SK-N-MC (cell line): ENCODE data around the gene GLI1.
A peak's percentile ranks its signal among the peaks of the same experiment; 100 is the strongest.
"Not testable (repeated sequence)": the region's sequence is repeated elsewhere in the genome, so short reads cannot be mapped to it uniquely, and the experiment has no call there.

Experiments used
- DNase-seq: peaks from one replicate; pipeline ENCODE4 v3.0.0-alpha.2; 2011; ENCODE audit warnings: low read depth, low spot score
- H3K27ac ChIP-seq: fragments of 200-600 bp; sonication (generic); 2 replicates; pipeline ENCODE4 v1.5.1; 2016; ENCODE audit warnings: mixed run types
- H3K36me3 ChIP-seq: fragments of 200-600 bp; sonication (generic); 2 replicates; pipeline ENCODE4 v1.6.1; 2017; ENCODE audit warnings: antibody characterized with exemption, low read length, mixed read lengths; ENCODE audit not compliant: insufficient read depth
- H3K4me3 ChIP-seq: fragments of 200-600 bp; sonication (generic); 2 replicates; pipeline ENCODE4 v1.5.1; 2016
- H3K9ac ChIP-seq: fragments of 200-600 bp; sonication (generic); 2 replicates; pipeline ENCODE4 v1.8.0; 2017; ENCODE audit warnings: mixed run types, mixed read lengths; ENCODE audit not compliant: insufficient read length
- H3K9me3 ChIP-seq: fragments of 200-600 bp; sonication (generic); 2 replicates; pipeline ENCODE4 v1.6.1; 2017; ENCODE audit warnings: low read depth, mild to moderate bottlenecking, antibody characterized with exemption, low read length, moderate library complexity, mixed read lengths
- EZH2 ChIP-seq: fragments of 200-600 bp; sonication (generic); IDR thresholded peaks from one replicate; pipeline ENCODE4 v1.6.1; 2017; ENCODE audit warnings: antibody characterized with exemption
- FOXP2 ChIP-seq: optimal IDR thresholded peaks from 2 replicates; pipeline ENCODE3; 2011; ENCODE audit warnings: mild to moderate bottlenecking, moderate library complexity; ENCODE audit not compliant: insufficient read depth; ENCODE audit errors: extremely low read length, control extremely low read depth
- POLR2AphosphoS5 ChIP-seq: IDR thresholded peaks from 2 replicates; pipeline ENCODE4 v1.6.1; 2012; ENCODE audit warnings: mild to moderate bottlenecking, low read depth, low read length, borderline replicate concordance

The GLI1 gene

DNA sequence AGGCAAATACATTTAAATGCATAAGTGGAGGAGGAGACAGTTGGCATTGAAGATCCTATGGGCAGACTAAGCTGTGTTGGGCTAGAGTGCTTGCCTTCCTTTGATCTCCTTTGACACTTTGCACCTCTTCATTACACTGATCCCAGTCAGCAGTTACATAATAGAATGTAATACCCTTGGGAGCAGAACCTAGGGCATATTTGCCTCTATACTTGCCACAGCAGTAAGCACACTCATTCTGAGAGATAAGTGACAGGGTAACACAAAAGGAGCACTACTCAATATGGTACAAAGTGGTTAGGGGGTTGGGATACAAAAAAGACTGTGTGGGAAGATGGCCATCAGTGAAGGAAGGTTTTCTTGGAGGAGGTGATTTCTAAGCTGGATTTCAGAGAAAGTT is 37.2 kb downstream of the GLI1 start:
- TF ChIP-seq FOXP2 (no peak), POLR2AphosphoS5 (peak; percentile 30; the same call in 1 of the 2 replicates)
- no peak overlapping the region for H3K27ac ChIP-seq
- H3K36me3 ChIP-seq = peaks cover 72% of the 10 kb centered on the region
- H3K9me3 ChIP-seq = no peaks in the 10 kb centered on the region
- H3K9ac ChIP-seq = no peak overlapping the region
- DNase-seq = no peak
- no peak overlapping the region for H3K4me3 ChIP-seq

- Histone ChIP-seq H3K4me3 (no peak overlapping the region), H3K9me3 (no peaks in the 10 kb centered on the region), H3K36me3 (peaks cover 73% of the 10 kb centered on the region), H3K27ac (no peak overlapping the region), H3K9ac (no peak overlapping the region)
- no peak for DNase-seq
- TF ChIP-seq EZH2 = no peak
- no peak for TF ChIP-seq FOXP2
- no peak for TF ChIP-seq POLR2AphosphoS5
These were observed 37.9 kb downstream of the GLI1 start for GRCh38 chr12:57497223-57498131.

DNA sequence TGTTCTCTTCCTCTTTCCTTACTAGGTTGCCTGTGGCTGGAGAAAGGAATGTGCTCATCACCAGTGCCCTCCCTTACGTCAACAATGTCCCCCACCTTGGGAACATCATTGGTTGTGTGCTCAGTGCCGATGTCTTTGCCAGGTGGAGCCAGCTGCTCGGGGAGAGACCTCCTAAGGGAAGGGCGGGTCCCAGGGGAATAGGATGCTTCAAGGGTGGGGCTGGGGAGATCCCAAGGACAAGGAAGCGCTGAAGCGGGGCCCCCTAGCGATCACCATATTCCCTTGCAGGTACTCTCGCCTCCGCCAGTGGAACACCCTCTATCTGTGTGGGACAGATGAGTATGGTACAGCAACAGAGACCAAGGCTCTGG is 38.5 kb downstream of the GLI1 start:
- Histone ChIP-seq H3K27ac (no peak overlapping the region), H3K9ac (no peak overlapping the region), H3K4me3 (no peak overlapping the region), H3K9me3 (no peaks in the 10 kb centered on the region), H3K36me3 (peaks cover 74% of the 10 kb centered on the region)
- TF ChIP-seq FOXP2 (no peak), POLR2AphosphoS5 (no peak), EZH2 (no peak)
- no peak for DNase-seq

DNA sequence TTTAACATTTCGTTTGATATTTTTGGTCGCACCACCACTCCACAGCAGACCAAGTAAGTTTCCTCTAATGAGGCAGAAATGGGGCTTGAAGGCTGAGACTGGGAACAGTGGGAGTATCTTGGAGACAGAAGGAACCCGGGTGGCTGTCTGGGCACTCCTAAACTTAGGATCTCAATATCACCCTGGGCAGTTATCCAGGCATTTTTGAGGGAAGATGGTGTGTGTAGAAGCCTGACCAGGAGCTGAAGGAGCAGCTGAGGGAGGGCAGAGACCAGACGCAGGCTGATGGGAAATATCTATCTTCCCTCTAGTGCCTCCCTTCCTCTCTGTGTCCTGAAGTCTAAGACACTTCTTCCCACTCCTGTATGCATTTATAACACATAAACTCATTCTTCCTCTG is 39.0 kb downstream of the GLI1 start:
- no peak for TF ChIP-seq POLR2AphosphoS5
- TF ChIP-seq EZH2 = no peak
- no peak for TF ChIP-seq FOXP2
- Histone ChIP-seq H3K4me3 (no peak overlapping the region), H3K36me3 (peaks cover 78% of the 10 kb centered on the region), H3K27ac (no peak overlapping the region), H3K9ac (no peak overlapping the region), H3K9me3 (no peaks in the 10 kb centered on the region)
- DNase-seq = no peak

- DNase-seq = no peak
- TF ChIP-seq EZH2 = no peak
- TF ChIP-seq FOXP2 = no peak
- TF ChIP-seq POLR2AphosphoS5 = no peak
- H3K9me3 ChIP-seq = no peaks in the 10 kb centered on the region
- H3K4me3 ChIP-seq = no peak overlapping the region
- H3K27ac ChIP-seq = no peak overlapping the region
- no peak overlapping the region for H3K9ac ChIP-seq
- H3K36me3 ChIP-seq = peaks cover 90% of the 10 kb centered on the region
These were observed 40.6 kb downstream of the GLI1 start for GRCh38 chr12:57500213-57500612.

- DNase-seq, H3K27ac ChIP-seq, H3K9ac ChIP-seq, H3K9me3 ChIP-seq, H3K4me3 ChIP-seq: not testable (repeated sequence)
- peaks cover 87% of the 10 kb centered on the region for H3K36me3 ChIP-seq
These were observed 42.9 kb downstream of the GLI1 start for GRCh38 chr12:57502311-57502969.

- not testable (repeated sequence) for H3K4me3 ChIP-seq, H3K9ac ChIP-seq, H3K27ac ChIP-seq, DNase-seq, H3K9me3 ChIP-seq
- H3K36me3 ChIP-seq = peaks cover 80% of the 10 kb centered on the region
These were observed 47.0 kb downstream of the GLI1 start for GRCh38 chr12:57506541-57506940.

GRCh38 chr12:57507796-57508195 is 48.2 kb downstream of the GLI1 start:
- not testable (repeated sequence) for H3K9ac ChIP-seq, H3K4me3 ChIP-seq, DNase-seq, H3K27ac ChIP-seq, H3K9me3 ChIP-seq
- H3K36me3 ChIP-seq = peaks cover 80% of the 10 kb centered on the region

DNA sequence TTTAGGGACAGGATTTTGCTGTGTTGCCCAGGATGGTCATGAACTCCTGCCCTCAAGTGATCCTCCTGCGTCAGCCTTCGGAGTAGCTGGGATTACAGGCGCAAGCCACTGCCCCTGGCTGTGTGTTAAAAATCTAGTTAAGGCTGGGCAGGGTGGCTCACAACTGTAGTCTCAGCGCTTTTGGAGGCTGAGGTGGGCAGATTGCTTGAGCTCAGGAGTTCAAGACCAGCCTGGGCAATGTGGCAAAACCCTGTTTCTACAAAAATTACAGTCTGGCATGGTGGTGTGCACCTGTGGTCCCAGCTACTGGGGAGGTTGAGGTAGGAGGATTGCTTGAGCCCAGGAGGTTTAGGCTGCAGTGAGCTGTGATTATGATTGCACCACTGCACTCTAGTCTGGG is 51.6 kb downstream of the GLI1 start:
- Histone ChIP-seq H3K9me3 (no peaks in the 10 kb centered on the region), H3K27ac (no peak overlapping the region), H3K36me3 (peaks cover 80% of the 10 kb centered on the region), H3K9ac (no peak overlapping the region), H3K4me3 (no peak overlapping the region)
- no peak for DNase-seq
- no peak for TF ChIP-seq FOXP2
